K562 (cell line): ENCODE data around the gene EWSR1. TPM values are rescaled to one million over a fixed set of nuclear protein-coding genes. Genes with fewer than 3 reads are reported as not detected.

Experiments used
- CEBPB ChIP-seq: fragments of 450-650 bp; IDR thresholded peaks from 2 replicates; pipeline ENCODE4 v1.6.1; 2016; ENCODE audit warnings: missing genetic modification characterization, missing compliant biosample characterization
- U2AF2 ChIP-seq: fragments of 200-400 bp; formaldehyde crosslinking; optimal IDR thresholded peaks from 2 replicates; pipeline ENCODE3; 2017; ENCODE audit warnings: low read depth, mild to moderate bottlenecking, low read length
- polyA plus RNA-seq, 8 experiments: library from polyadenylated mRNA; depleted of rRNA in 4 of 8; stranded (reverse) in 5 of 8; unstranded in 3 of 8; fragments of >200 nt; fragmentation: Nextera tagmentation in 2 of 8; fragmentation: Illumina TruSeq in 1 of 8; extraction: Ambion mirVana in 2 of 8; extraction: Trizol in 1 of 8; gene quantifications; 2 replicates each; pipeline versions ENCODE4 v1.2.1 to v1.2.3, GENCODE V29; 2011 to 2014; ENCODE audit warnings: inconsistent platforms in 1 of 8, missing spikeins in 1 of 8
- total RNA-seq, 7 experiments: library from RNA; depleted of rRNA in 6 of 7; stranded (reverse); fragments of >200 nt in 6 of 7; fragmentation: Illumina TruSeq in 2 of 7; extraction: Trizol in 2 of 7; gene quantifications; 2 replicates each; pipeline versions ENCODE4 v1.2.1 to v1.2.3, GENCODE V29; 2011 to 2021; ENCODE audit warnings: low replicate concordance in 1 of 7
- TF ChIP-seq, protein P1 (sequence below), 2 experiments: fragments of 450-650 bp; formaldehyde crosslinking in 1 of 2; IDR thresholded peaks; 2 replicates each; pipeline versions ENCODE4 v1.4.0 to v1.6.1; 2014 to 2020; ENCODE audit warnings: mild to moderate bottlenecking in 2 of 2, borderline replicate concordance in 1 of 2, low read depth in 1 of 2

EWSR1 gene
- total and polyA plus RNA-seq, 9 of the 15 experiments (the other 6 are each of a cell fraction or from before 2014, with no cell fraction given), result 83.3 to 450 (median 239) TPM

DNA sequence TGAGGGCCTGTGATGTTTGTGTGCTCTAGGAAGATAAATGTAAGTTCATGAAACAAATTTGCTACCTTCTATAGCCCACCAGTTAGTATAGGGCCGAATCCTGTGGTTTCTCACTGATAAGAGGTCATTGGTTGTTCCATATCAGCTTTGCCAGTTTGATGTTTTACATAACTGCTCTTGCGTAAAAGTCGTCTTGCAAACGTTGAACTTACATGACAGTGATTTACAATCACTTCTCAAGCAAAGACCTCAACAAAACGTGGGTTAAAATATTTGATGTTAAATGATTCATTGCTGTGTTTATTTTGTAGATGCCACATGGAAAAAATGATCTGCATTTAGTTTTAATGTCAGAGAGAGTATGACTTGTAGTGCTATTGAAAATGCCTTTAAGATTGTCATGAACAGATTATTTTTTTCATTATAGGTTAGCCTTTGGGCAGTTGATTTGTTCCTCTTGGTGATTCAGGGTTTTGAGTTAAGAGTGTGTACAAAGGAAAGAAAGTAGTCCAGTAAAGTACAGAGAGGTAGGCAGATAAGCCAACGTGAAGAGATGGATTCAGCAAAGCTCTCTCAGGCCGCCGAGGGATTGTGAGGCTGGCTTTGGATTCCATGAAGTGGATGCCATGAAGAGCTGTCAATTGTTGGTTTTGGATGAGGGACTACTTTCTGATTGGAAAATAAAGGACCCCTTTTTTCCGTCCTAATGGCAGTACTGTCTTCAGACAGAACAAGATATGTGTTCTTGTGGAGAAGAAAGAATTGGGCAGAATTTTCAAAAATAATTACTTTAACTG, 2.6 kb downstream of the EWSR1 start (continued):
- TF ChIP-seq, protein P1, sequence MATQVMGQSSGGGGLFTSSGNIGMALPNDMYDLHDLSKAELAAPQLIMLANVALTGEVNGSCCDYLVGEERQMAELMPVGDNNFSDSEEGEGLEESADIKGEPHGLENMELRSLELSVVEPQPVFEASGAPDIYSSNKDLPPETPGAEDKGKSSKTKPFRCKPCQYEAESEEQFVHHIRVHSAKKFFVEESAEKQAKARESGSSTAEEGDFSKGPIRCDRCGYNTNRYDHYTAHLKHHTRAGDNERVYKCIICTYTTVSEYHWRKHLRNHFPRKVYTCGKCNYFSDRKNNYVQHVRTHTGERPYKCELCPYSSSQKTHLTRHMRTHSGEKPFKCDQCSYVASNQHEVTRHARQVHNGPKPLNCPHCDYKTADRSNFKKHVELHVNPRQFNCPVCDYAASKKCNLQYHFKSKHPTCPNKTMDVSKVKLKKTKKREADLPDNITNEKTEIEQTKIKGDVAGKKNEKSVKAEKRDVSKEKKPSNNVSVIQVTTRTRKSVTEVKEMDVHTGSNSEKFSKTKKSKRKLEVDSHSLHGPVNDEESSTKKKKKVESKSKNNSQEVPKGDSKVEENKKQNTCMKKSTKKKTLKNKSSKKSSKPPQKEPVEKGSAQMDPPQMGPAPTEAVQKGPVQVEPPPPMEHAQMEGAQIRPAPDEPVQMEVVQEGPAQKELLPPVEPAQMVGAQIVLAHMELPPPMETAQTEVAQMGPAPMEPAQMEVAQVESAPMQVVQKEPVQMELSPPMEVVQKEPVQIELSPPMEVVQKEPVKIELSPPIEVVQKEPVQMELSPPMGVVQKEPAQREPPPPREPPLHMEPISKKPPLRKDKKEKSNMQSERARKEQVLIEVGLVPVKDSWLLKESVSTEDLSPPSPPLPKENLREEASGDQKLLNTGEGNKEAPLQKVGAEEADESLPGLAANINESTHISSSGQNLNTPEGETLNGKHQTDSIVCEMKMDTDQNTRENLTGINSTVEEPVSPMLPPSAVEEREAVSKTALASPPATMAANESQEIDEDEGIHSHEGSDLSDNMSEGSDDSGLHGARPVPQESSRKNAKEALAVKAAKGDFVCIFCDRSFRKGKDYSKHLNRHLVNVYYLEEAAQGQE (IDR thresholded peaks at IDR 0.05; ENCODE audit: borderline replicate concordance), result no peak
- TF ChIP-seq, protein P1 (CRISPR knock-in tag; IDR thresholded peaks at IDR 0.05; ENCODE audit: low read depth), result no peak
- TF ChIP-seq CEBPB (tag) (peak; percentile 94), U2AF2 (no peak)
